Adrenal gland (tissue), 12 donors: ENCODE results near the gene MOB4. TPM values are rescaled to one million over a fixed set of nuclear protein-coding genes. Genes with fewer than 3 reads are reported as not detected.

Experiments used
- DNase-seq, 7 donors: peaks; one replicate each; pipeline ENCODE4 v3.0.0-alpha.2; 2019 to 2020
- H3K27ac ChIP-seq, 5 donors: fragments of 200-600 bp; sonication (generic) in 4 of 5; 1 replicate in 3 of 5; 2 replicates in 2 of 5; pipeline versions ENCODE4 v1.5.1 to v1.8.0; 2016 to 2020; ENCODE audit warnings: mild to moderate bottlenecking in 1 of 5
- H3K27me3 ChIP-seq: fragments of 200-600 bp; 2 replicates; pipeline ENCODE4 v1.8.0; 2021
- H3K36me3 ChIP-seq, 2 donors: fragments of 200-600 bp; replicated peaks in 1 of 2; 1 replicate in 1 of 2; 2 replicates in 1 of 2; pipeline versions ENCODE4 v1.5.1 to v1.8.0; 2018 to 2022
- H3K4me1 ChIP-seq, 2 donors: fragments of 200-600 bp; replicated peaks in 1 of 2; 1 replicate in 1 of 2; 2 replicates in 1 of 2; pipeline versions ENCODE4 v1.5.1 to v1.8.0; 2018 to 2021
- H3K4me3 ChIP-seq, 4 donors: fragments of 200-600 bp; sonication (generic) in 3 of 4; one replicate each; pipeline ENCODE4 v1.5.1; 2016 to 2018
- H3K9me3 ChIP-seq, 3 donors: fragments of 200-600 bp; sonication (generic) in 1 of 3; replicated peaks in 1 of 3; 1 replicate in 2 of 3; 2 replicates in 1 of 3; pipeline versions ENCODE4 v1.5.1 to v1.8.0; 2016 to 2021
- POLR2A ChIP-seq, 2 donors: fragments of 450-650 bp; IDR thresholded peaks; one replicate each; pipeline ENCODE4 v1.6.1; 2017; ENCODE audit warnings: antibody characterized with exemption in 2 of 2, mild to moderate bottlenecking in 2 of 2, moderate library complexity in 1 of 2
- WGBS, 4 donors: extraction: QIAGEN DNeasy Blood & Tissue Kit in 2 of 4; methylation state at CpG; one replicate each; pipeline versions ENCODE4 v1.1.5 to v1.1.7; 2013 to 2017; 5-methylcytosine and 5-hydroxymethylcytosine counted together
- intact Hi-C, 2 donors: fragments of 100-400 bp; cut with DNase I; formaldehyde crosslinking; loops; one replicate each; pipeline versions ENCODE4 v1.14.1 to v1.15.0; 2022 to 2023
- polyA plus RNA-seq, 3 donors: library from polyadenylated mRNA; stranded (reverse); fragments of 200-250 nt in 2 of 3; fragments of 350-450 nt in 1 of 3; fragmentation: Illumina TruSeq in 1 of 3; extraction: RNeasy Lipid Tissue Mini Kit (QIAGEN cat#74804) in 1 of 3; gene quantifications; one replicate each; pipeline ENCODE4 v1.2.3, GENCODE V29; 2013 to 2014
- total RNA-seq, 9 donors: library from RNA; depleted of rRNA in 4 of 9; stranded (reverse); fragments of >200 nt in 4 of 9; fragments of 120-200 nt in 1 of 9; fragmentation: NEBNext Ultra II Directional in 1 of 9; extraction: Animal tissue kit (Norgen Biotek cat#: 25700) in 1 of 9; gene quantifications; one replicate each; pipeline versions ENCODE4 v1.1.0 to v1.2.4, GENCODE V29; 2013 to 2023
- TF ChIP-seq, protein P1 (sequence below), 6 experiments: fragments of 450-650 bp in 4 of 6; fragments of 200-600 bp in 2 of 6; sonication (generic) in 1 of 6; IDR thresholded peaks; 1 replicate in 5 of 6; 2 replicates in 1 of 6; pipeline versions ENCODE4 v1.5.1 to v1.8.0; 2016 to 2021; ENCODE audit warnings: antibody characterized with exemption in 6 of 6, mild to moderate bottlenecking in 2 of 6, moderate library complexity in 1 of 6
- donor health status: healthy with polysubstance abuse.
- donor health status: Bipolar disorder and iron deficiency.
- donor health status: DM: yes; HTN: yes; CAD: no.
- donor health status: DM: no; HTN: no; CAD: no.
- donor health status: DM: no; HTN: no; CAD: no.
- donor health status: DM: yes; HTN: yes; CAD: no.

Gene MOB4
- total and polyA plus RNA-seq, 12 donors: 18.2 to 592 (median 40.0) TPM

DNA sequence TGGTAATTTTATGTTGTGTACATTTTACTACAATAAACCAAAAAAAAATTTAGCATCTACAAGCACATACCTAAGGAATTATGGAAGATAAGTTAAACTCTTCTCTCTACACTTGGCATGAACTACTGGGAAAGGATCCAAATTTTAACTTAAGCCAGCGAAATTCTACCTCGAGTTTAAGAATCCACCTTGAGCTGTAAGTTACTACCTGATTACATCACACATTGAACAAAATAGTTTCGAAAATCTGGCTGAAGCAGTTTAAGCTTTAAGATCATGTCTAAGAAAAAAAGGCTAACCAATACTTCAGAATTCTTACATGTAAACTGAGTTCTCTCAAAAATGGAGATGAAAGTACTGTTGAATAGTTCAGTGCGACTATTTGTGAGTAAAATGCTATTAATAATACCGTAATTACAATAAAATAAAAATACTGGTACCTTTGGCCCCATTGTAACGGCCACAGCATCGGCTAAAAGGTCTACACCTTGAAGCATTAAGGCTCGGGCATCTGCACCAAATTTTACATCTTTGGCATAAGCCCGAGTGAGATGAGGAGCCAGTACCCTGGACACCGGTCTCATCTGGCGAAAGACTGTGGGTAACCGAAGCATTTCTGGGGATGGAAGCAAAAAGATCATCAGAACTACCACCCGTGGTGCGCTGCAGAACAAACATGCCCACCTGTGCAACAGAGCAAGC, 17.5 kb upstream of the MOB4 start:
- WGBS, 4 donors: 5 to 11% (median 9%) methylated on average over 12 to 14 of the region's 14 CpGs
- no peaks in the 10 kb centered on the region for H3K9me3 ChIP-seq
- H3K4me1 ChIP-seq: peaks cover 32 to 65% of the 10 kb centered on the region in 2 donors
- H3K27me3 ChIP-seq: no peaks in the 10 kb centered on the region
- DNase-seq: no peak
- peaks cover 0 to 46% of the 10 kb centered on the region in 2 donors for H3K36me3 ChIP-seq
- H3K4me3 ChIP-seq: peak overlapping the region; percentile 13 to 76 (median 71)
- peak overlapping the region; percentile 87 to 99 (median 96) for H3K27ac ChIP-seq
- intact Hi-C loops: no loop called here
- TF ChIP-seq POLR2A (IDR thresholded peaks at IDR 0.05): no peak
- TF ChIP-seq, protein P1, sequence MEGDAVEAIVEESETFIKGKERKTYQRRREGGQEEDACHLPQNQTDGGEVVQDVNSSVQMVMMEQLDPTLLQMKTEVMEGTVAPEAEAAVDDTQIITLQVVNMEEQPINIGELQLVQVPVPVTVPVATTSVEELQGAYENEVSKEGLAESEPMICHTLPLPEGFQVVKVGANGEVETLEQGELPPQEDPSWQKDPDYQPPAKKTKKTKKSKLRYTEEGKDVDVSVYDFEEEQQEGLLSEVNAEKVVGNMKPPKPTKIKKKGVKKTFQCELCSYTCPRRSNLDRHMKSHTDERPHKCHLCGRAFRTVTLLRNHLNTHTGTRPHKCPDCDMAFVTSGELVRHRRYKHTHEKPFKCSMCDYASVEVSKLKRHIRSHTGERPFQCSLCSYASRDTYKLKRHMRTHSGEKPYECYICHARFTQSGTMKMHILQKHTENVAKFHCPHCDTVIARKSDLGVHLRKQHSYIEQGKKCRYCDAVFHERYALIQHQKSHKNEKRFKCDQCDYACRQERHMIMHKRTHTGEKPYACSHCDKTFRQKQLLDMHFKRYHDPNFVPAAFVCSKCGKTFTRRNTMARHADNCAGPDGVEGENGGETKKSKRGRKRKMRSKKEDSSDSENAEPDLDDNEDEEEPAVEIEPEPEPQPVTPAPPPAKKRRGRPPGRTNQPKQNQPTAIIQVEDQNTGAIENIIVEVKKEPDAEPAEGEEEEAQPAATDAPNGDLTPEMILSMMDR (IDR thresholded peaks at IDR 0.05): no peak

DNA sequence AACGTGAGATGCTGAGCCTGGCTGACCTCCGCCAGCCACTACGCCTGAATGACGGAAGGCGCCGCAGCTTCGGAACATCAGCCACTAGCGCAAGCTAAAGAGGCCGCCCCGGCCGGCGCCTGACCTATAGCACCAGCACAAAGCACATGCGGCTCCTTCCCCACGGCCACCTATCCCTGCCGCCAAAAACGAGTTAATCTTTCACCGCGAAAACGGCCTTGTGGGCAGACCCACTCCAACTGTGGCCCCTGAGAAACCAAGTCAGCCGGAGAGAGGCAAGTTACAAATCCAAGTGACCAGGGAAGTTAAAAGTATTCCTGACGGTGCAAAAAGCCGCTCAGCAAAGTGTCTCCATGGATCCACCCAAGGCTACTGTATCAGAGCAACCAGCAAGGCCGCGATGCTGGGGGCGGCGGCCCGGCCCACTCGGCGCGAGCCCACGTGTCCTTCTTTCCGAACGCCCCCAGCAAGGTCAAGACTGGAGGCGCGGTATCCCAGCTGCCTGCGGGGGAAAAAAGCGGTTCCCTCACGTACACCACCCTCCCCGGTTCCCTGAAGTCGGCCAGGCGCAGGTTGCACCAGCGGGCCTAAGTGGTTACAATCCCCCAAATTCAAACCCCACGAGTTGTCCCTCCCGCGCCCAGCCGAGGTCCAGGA, 16.8 kb upstream of the MOB4 start:
- no peaks in the 10 kb centered on the region for H3K9me3 ChIP-seq
- peak overlapping the region; percentile 87 to 99 (median 96) for H3K27ac ChIP-seq
- H3K4me3 ChIP-seq: peak overlapping the region; percentile 13 to 76 (median 71)
- intact Hi-C loops: no loop called here
- 0 to 1% (median 0%) methylated on average over 24 to 46 of the region's 46 CpGs for WGBS, 4 donors
- peaks cover 32 to 71% of the 10 kb centered on the region in 2 donors for H3K4me1 ChIP-seq
- peak; percentile 70 to 92 (median 80) for DNase-seq
- peaks cover 0 to 46% of the 10 kb centered on the region in 2 donors for H3K36me3 ChIP-seq
- peak; percentile 56 to 75 for TF ChIP-seq POLR2A (IDR thresholded peaks at IDR 0.05)
- TF ChIP-seq, protein P1 (IDR thresholded peaks at IDR 0.05): no peak
- no peaks in the 10 kb centered on the region for H3K27me3 ChIP-seq

DNA sequence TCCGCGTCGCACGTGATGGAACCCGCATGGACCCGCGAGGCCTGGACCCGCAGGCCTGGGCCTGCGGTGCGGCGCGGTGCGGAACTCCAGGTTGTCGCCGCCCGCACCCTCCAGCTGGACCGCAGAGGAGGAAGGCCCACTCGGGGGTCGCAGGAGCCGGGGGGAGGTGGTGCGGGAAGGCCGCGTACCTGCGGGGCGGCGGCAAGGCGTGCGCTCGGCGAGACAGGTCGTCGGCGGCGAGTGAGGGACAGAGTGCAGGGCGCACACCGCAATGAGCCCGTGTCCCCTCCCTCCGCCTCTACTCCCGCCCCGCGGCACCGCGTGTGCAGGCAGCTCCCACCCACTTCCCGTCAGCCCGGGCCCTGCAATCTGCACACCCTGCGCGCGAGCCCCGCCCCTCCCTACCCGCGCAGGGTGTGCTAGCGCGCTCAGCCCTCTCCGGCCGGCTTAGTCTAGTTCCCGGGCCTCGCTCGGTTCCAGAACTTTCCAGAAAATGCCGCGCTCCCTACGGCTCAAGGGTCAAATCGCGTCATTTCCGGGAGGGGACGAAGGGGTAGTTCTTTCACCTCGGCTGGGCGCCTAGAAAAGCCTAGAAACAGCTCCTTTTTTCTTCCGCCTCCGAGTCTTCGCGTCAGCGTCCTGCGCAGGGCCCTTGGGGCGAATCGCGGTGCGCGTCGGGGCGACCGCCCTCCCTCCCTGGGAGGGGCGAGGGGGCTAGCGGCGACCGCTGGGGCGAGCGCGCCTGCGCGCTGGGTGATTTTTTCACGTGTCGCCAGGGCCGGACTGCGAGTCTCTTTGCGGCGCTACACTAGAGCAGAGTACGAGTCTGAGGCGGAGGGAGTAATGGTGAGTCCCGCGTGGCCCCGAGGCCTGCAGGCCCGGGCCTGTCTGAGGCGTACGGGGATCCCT, 16.0 kb upstream of the MOB4 start, which contains the start of the genes HSPD1 and HSPE1:
Gene HSPD1, minus strand, starts transcription at position 247 of the 909 bp plus-strand sequence. CDS start 992 bp downstream, outside the sequence.
Gene HSPE1, plus strand, starts transcription at position 786 of the 909 bp plus-strand sequence. Its CDS starts 58 bp downstream, at position 844.
- 0 to 1% (median 0%) methylated on average over 20 to 104 of the region's 104 CpGs for WGBS, 4 donors
- peak; percentile 98 to 99 (median 99) for DNase-seq
- intact Hi-C loops: no loop called here
- TF ChIP-seq POLR2A (IDR thresholded peaks at IDR 0.05): peak; percentile 94 to 96
- TF ChIP-seq, protein P1 (IDR thresholded peaks at IDR 0.05): peak in 3 of 6 experiments; percentile 25 to 64 (median 46)
- peaks cover 32 to 71% of the 10 kb centered on the region in 2 donors for H3K4me1 ChIP-seq
- peak within 1 kb of the TSS; percentile 22 to 76 (median 71) for H3K4me3 ChIP-seq
- peaks cover 0 to 44% of the 10 kb centered on the region in 2 donors for H3K36me3 ChIP-seq
- no peaks in the 10 kb centered on the region for H3K27me3 ChIP-seq
- peak within 1 kb of the TSS; percentile 87 to 99 (median 96) for H3K27ac ChIP-seq
- H3K9me3 ChIP-seq: no peaks in the 10 kb centered on the region
